SU-DHL-6 (cell line): Measurements from ENCODE around the gene RNF180.

ENCODE experiments used
- EZH2phosphoT487 ChIP-seq: fragments of 200-600 bp; sonication (generic), shearing (Covaris generic); conservative IDR thresholded peaks from 2 replicates; pipeline ENCODE4 v1.6.1; 2018; ENCODE audit warnings: mild to moderate bottlenecking, antibody characterized with exemption, low read length, moderate library complexity, mixed read lengths
- TF ChIP-seq, protein P1 (sequence below): fragments of 200-600 bp; sonication (generic); IDR thresholded peaks from one replicate; pipeline ENCODE4 v1.5.1; 2017; ENCODE audit warnings: antibody characterized with exemption, mild to moderate bottlenecking, low read length, moderate library complexity; ENCODE audit not compliant: insufficient read depth, poor library complexity, severe bottlenecking

DNA sequence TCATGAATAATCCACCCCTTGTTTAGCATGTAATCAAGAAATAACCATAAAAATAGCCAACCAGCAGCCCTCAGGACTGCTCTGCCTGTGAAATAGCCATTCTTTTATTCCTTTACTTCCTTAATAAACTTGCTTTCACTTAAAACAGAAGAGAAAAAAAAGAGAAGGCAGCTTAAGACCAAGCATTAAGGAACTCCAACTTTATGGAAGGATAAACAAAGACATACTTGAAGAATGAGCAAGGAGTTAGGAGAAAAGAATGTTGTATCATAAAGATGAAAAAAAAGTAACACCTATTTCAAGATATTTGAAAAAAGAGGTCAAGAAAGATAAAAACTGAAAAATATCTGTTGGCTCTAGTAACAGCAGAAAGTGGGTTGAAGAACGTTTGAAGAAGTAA, 107.6 kb downstream of the RNF180 start:
- TF ChIP-seq, protein P1, sequence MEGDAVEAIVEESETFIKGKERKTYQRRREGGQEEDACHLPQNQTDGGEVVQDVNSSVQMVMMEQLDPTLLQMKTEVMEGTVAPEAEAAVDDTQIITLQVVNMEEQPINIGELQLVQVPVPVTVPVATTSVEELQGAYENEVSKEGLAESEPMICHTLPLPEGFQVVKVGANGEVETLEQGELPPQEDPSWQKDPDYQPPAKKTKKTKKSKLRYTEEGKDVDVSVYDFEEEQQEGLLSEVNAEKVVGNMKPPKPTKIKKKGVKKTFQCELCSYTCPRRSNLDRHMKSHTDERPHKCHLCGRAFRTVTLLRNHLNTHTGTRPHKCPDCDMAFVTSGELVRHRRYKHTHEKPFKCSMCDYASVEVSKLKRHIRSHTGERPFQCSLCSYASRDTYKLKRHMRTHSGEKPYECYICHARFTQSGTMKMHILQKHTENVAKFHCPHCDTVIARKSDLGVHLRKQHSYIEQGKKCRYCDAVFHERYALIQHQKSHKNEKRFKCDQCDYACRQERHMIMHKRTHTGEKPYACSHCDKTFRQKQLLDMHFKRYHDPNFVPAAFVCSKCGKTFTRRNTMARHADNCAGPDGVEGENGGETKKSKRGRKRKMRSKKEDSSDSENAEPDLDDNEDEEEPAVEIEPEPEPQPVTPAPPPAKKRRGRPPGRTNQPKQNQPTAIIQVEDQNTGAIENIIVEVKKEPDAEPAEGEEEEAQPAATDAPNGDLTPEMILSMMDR = no peak
- no peak for TF ChIP-seq EZH2phosphoT487
